ENCODE measurements around the gene PLXNB2.

DNA sequence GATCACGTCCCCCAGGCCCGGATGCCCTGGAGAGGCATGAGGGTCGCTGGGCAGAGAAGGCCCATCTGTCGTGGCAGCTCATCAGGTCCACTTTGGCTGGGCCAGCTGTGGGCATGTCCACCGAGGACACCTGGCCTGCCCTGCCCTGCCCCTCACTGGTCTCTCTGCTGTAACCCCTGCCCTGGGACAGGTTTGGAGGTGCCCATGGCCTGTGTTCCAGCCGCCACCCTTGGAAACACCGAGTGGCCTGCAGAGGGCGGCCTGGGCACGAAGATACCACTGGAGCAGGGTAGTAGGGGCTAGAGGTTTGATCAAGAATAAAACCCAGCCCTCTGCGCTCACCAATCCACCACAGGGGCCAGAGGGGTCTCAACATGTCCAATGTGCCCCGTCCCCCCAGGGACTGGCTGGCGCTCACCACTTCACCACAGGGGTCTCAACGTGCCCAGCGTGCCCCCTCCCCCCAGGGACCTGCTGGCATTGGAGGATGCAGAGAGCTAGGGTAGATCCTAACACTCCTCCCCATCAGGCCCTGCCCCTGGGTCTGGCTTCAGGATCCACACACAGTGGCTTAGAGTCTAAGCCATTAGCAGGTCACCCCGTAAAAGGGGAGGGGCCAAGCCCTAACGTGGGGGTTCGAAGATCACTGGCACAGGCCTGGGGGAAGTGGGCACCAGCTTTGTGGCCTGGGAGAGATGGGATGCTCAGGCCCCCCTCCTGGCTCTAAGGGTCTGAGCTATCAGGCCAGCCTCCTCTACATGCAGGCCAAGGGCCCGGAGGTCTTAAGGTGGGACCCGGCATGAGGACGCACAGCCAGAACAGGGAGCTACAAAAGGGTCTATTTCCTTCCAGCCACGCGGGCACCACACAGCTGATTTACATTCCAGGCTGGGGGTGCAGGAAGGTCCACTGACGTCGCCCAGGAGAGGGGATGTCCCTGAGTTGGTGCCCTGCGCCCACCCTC, 55.1 kb downstream of the PLXNB2 start:
- TF ChIP-seq, protein P1, sequence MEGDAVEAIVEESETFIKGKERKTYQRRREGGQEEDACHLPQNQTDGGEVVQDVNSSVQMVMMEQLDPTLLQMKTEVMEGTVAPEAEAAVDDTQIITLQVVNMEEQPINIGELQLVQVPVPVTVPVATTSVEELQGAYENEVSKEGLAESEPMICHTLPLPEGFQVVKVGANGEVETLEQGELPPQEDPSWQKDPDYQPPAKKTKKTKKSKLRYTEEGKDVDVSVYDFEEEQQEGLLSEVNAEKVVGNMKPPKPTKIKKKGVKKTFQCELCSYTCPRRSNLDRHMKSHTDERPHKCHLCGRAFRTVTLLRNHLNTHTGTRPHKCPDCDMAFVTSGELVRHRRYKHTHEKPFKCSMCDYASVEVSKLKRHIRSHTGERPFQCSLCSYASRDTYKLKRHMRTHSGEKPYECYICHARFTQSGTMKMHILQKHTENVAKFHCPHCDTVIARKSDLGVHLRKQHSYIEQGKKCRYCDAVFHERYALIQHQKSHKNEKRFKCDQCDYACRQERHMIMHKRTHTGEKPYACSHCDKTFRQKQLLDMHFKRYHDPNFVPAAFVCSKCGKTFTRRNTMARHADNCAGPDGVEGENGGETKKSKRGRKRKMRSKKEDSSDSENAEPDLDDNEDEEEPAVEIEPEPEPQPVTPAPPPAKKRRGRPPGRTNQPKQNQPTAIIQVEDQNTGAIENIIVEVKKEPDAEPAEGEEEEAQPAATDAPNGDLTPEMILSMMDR (IDR thresholded peaks at IDR 0.05): peak; percentile 44 to 79 (median 72)
- no peak for TF ChIP-seq POLR2A (IDR thresholded peaks at IDR 0.05)
